HUES6 (cell line): ENCODE data around the gene ZFAND5.

ENCODE experiments used
- H3K27ac ChIP-seq: 2 replicates; pipeline ENCODE4 v1.7.0; 2013; ENCODE audit warnings: low read depth, mild to moderate bottlenecking, low read length, inconsistent platforms
- H3K27me3 ChIP-seq: 2 replicates; pipeline ENCODE4 v1.6.1; 2013; ENCODE audit warnings: low read length; ENCODE audit not compliant: control insufficient read depth, insufficient read depth
- H3K36me3 ChIP-seq: 2 replicates; pipeline ENCODE4 v1.6.1; 2013; ENCODE audit warnings: low read length; ENCODE audit not compliant: control insufficient read depth, insufficient read depth
- H3K4me1 ChIP-seq: 2 replicates; pipeline ENCODE4 v1.6.1; 2013; ENCODE audit warnings: low read length; ENCODE audit not compliant: control insufficient read depth, insufficient read depth
- H3K4me3 ChIP-seq: 2 replicates; pipeline ENCODE4 v1.5.1; 2013; ENCODE audit warnings: low read depth, low read length
- H3K9ac ChIP-seq: one replicate; pipeline ENCODE4 v1.6.1; 2013; ENCODE audit warnings: mild to moderate bottlenecking, low read length
- H3K9me3 ChIP-seq: 2 replicates; pipeline ENCODE4 v1.6.1; 2013; ENCODE audit warnings: low read depth, low read length; ENCODE audit not compliant: control insufficient read depth, insufficient read depth

Gene ZFAND5

GRCh38 chr9:72349911-72350310 lies 15.1 kb downstream of the ZFAND5 start:
- H3K9ac ChIP-seq = no peak overlapping the region
- no peaks in the 10 kb centered on the region for H3K9me3 ChIP-seq
- H3K36me3 ChIP-seq = peaks cover 17% of the 10 kb centered on the region
- H3K27ac ChIP-seq = no peak overlapping the region
- no peak overlapping the region for H3K4me3 ChIP-seq
- no peaks in the 10 kb centered on the region for H3K4me1 ChIP-seq
- no peaks in the 10 kb centered on the region for H3K27me3 ChIP-seq

GRCh38 chr9:72349240-72349639 lies 15.8 kb downstream of the ZFAND5 start:
- Histone ChIP-seq H3K9me3 (no peaks in the 10 kb centered on the region), H3K9ac (no peak overlapping the region), H3K36me3 (peaks cover 11% of the 10 kb centered on the region), H3K4me1 (no peaks in the 10 kb centered on the region), H3K27ac (no peak overlapping the region), H3K27me3 (no peaks in the 10 kb centered on the region), H3K4me3 (no peak overlapping the region)

GRCh38 chr9:72346333-72346732 lies 18.7 kb downstream of the ZFAND5 start:
- Histone ChIP-seq H3K27ac (no peak overlapping the region), H3K4me1 (no peaks in the 10 kb centered on the region), H3K9ac (no peak overlapping the region), H3K4me3 (no peak overlapping the region), H3K9me3 (no peaks in the 10 kb centered on the region), H3K36me3 (no peaks in the 10 kb centered on the region), H3K27me3 (no peaks in the 10 kb centered on the region)

GRCh38 chr9:72338631-72339030 lies 26.4 kb downstream of the ZFAND5 start:
- Histone ChIP-seq H3K27me3 (no peaks in the 10 kb centered on the region), H3K9ac (no peak overlapping the region), H3K36me3 (no peaks in the 10 kb centered on the region), H3K9me3 (no peaks in the 10 kb centered on the region), H3K27ac (no peak overlapping the region), H3K4me3 (no peak overlapping the region), H3K4me1 (no peaks in the 10 kb centered on the region)

GRCh38 chr9:72337286-72337685 lies 27.7 kb downstream of the ZFAND5 start:
- H3K9ac ChIP-seq = no peak overlapping the region

GRCh38 chr9:72334658-72335337 lies 30.2 kb downstream of the ZFAND5 start:
- H3K4me1 ChIP-seq = no peaks in the 10 kb centered on the region
- H3K9me3 ChIP-seq = no peaks in the 10 kb centered on the region
- no peaks in the 10 kb centered on the region for H3K36me3 ChIP-seq

More at GRCh38 chr9:72337286-72337685, 27.7 kb downstream of the ZFAND5 start:
- no peak overlapping the region for H3K27ac ChIP-seq
- H3K4me1 ChIP-seq = no peaks in the 10 kb centered on the region
- H3K9me3 ChIP-seq = no peaks in the 10 kb centered on the region
- no peaks in the 10 kb centered on the region for H3K27me3 ChIP-seq
- no peak overlapping the region for H3K4me3 ChIP-seq
- H3K36me3 ChIP-seq = no peaks in the 10 kb centered on the region

GRCh38 chr9:72333709-72334108 lies 31.3 kb downstream of the ZFAND5 start:
- no peak overlapping the region for H3K4me3 ChIP-seq
- no peak overlapping the region for H3K9ac ChIP-seq
- H3K27ac ChIP-seq = no peak overlapping the region
- no peaks in the 10 kb centered on the region for H3K36me3 ChIP-seq
- no peaks in the 10 kb centered on the region for H3K4me1 ChIP-seq
- H3K9me3 ChIP-seq = no peaks in the 10 kb centered on the region
- no peaks in the 10 kb centered on the region for H3K27me3 ChIP-seq

More at GRCh38 chr9:72334658-72335337, 30.2 kb downstream of the ZFAND5 start:
- Histone ChIP-seq H3K27me3 (no peaks in the 10 kb centered on the region), H3K4me3 (no peak overlapping the region), H3K9ac (no peak overlapping the region), H3K27ac (no peak overlapping the region)

- no peaks in the 10 kb centered on the region for H3K4me1 ChIP-seq
- no peak overlapping the region for H3K4me3 ChIP-seq
- H3K27ac ChIP-seq = no peak overlapping the region
- no peaks in the 10 kb centered on the region for H3K36me3 ChIP-seq
- no peaks in the 10 kb centered on the region for H3K27me3 ChIP-seq
- H3K9me3 ChIP-seq = no peaks in the 10 kb centered on the region
- H3K9ac ChIP-seq = no peak overlapping the region
These were observed 31.8 kb downstream of the ZFAND5 start for GRCh38 chr9:72333197-72333596.

GRCh38 chr9:72332351-72332750 lies 32.7 kb downstream of the ZFAND5 start:
- no peaks in the 10 kb centered on the region for H3K9me3 ChIP-seq
- no peak overlapping the region for H3K27ac ChIP-seq
- H3K9ac ChIP-seq = no peak overlapping the region
- no peaks in the 10 kb centered on the region for H3K36me3 ChIP-seq
- H3K27me3 ChIP-seq = no peaks in the 10 kb centered on the region
- H3K4me3 ChIP-seq = no peak overlapping the region
- no peaks in the 10 kb centered on the region for H3K4me1 ChIP-seq

- Histone ChIP-seq H3K4me1 (no peaks in the 10 kb centered on the region), H3K9ac (no peak overlapping the region), H3K36me3 (no peaks in the 10 kb centered on the region), H3K27ac (no peak overlapping the region), H3K27me3 (no peaks in the 10 kb centered on the region), H3K4me3 (no peak overlapping the region), H3K9me3 (peaks cover 14% of the 10 kb centered on the region)
These were observed 37.4 kb downstream of the ZFAND5 start for GRCh38 chr9:72327631-72328030.

GRCh38 chr9:72326641-72327040 lies 38.4 kb downstream of the ZFAND5 start:
- H3K27me3 ChIP-seq = no peaks in the 10 kb centered on the region
- H3K36me3 ChIP-seq = no peaks in the 10 kb centered on the region
- H3K27ac ChIP-seq = no peak overlapping the region
- H3K9me3 ChIP-seq = peaks cover 22% of the 10 kb centered on the region
- H3K9ac ChIP-seq = no peak overlapping the region
- no peak overlapping the region for H3K4me3 ChIP-seq
- no peaks in the 10 kb centered on the region for H3K4me1 ChIP-seq
